ENCODE measurements around the gene PSME3IP1. TPM values are rescaled to one million over a fixed set of nuclear protein-coding genes. Genes with fewer than 3 reads are reported as not detected.

Gene PSME3IP1
- polyA plus RNA-seq, 1 of the 3 experiments (the other 2 are of a cell fraction): 80.9 TPM

DNA sequence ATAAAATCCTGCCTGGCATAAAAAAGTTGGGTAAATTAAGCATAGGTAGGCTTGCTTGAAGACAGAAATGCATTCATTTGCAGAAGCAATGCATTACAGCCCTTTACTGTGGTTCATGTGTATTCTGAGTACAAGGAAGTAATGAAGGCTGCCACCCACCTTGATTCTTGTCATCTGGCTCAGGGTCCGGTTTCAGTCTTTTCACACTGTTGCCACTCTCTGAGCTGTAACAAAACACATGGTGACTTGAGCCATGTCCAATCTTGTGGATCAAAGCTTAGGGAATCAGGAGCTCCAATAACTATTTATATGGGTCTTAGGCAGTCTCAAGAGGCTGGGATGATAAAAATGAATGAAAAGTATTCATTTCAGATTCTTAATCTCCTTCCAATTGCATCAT lies 22.0 kb downstream of the PSME3IP1 start:
- Histone ChIP-seq H3K9ac (no peak overlapping the region), H3K36me3 (replicated peaks in 1 of 2; ENCODE audit: control insufficient read depth in 1 of 2, insufficient read depth in 2 of 2, low read length in 1 of 2) (peaks cover 59% of the 10 kb centered on the region in 2 experiments), H3F3A (replicated peaks; ENCODE audit: insufficient read depth) (peaks cover 8% of the 10 kb centered on the region), H2AFZ (ENCODE audit: low read depth) (no peak overlapping the region), H3K79me2 (ENCODE audit: insufficient read depth) (0 out of 2 replicates have a peak, but pooled peaks cover 4% of the 10 kb centered on the region), H4K20me1 (ENCODE audit: insufficient read depth) (no peaks in the 10 kb centered on the region), H3K9me2 (no peaks in the 10 kb centered on the region), H3K4me3 (ENCODE audit: low read depth in 2 of 2, low read length in 1 of 2) (no peak overlapping the region), H3K27me3 (ENCODE audit: insufficient read depth) (no peaks in the 10 kb centered on the region), H3K4me2 (no peak overlapping the region), H3K4me1 (ENCODE audit: control insufficient read depth in 1 of 2, insufficient read depth in 2 of 2, low read depth in 1 of 2, low read length in 1 of 2) (peaks cover 0 to 3% of the 10 kb centered on the region in 2 experiments; a peak in 1 of 4 replicates), H3K27ac (ENCODE audit: low read depth in 2 of 2, low read length in 1 of 2) (no peak overlapping the region), H3K9me3 (no peaks in the 10 kb centered on the region)
- no peak for DNase-seq
- WGBS (ENCODE audit: low lambda C conversion rate): 100% methylated on average over 1 of the region's 1 CpG
- ChIA-PET POLR2A (no interaction called here), CTCF (interaction anchor here (0.9 kb wide), 1 partner anchor 71 kb away, joined by 3 read pairs; the partner anchor contains the start of gene CPNE2)
- TF ChIP-seq, protein P1, sequence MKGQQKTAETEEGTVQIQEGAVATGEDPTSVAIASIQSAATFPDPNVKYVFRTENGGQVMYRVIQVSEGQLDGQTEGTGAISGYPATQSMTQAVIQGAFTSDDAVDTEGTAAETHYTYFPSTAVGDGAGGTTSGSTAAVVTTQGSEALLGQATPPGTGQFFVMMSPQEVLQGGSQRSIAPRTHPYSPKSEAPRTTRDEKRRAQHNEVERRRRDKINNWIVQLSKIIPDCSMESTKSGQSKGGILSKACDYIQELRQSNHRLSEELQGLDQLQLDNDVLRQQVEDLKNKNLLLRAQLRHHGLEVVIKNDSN (IDR thresholded peaks at IDR 0.05; ENCODE audit: borderline replicate concordance, low read depth): no peak
- TF ChIP-seq FOXM1 (IDR thresholded peaks at IDR 0.05; ENCODE audit: low read depth) (no peak), TCF12 (IDR thresholded peaks at IDR 0.05) (no peak), EP300 (IDR thresholded peaks at IDR 0.05; ENCODE audit: borderline replicate concordance in 1 of 2, low read depth in 1 of 2, low read length in 1 of 2) (no peak), GABPA (IDR thresholded peaks at IDR 0.05; ENCODE audit: low read depth) (no peak), TAF1 (IDR thresholded peaks at IDR 0.05; ENCODE audit: borderline replicate concordance, low read depth, low read length) (no peak), POLR2AphosphoS5 (IDR thresholded peaks at IDR 0.05; ENCODE audit: low read depth, low read length) (no peak), RAD21 (IDR thresholded peaks at IDR 0.05; ENCODE audit: low read length) (no peak), SIN3A (IDR thresholded peaks at IDR 0.05; ENCODE audit: borderline replicate concordance, low read depth, low read length) (no peak), ELF1 (IDR thresholded peaks at IDR 0.05) (no peak), RFX5 (IDR thresholded peaks at IDR 0.05; ENCODE audit: low read length) (no peak), NFIC (IDR thresholded peaks at IDR 0.05; ENCODE audit: borderline replicate concordance) (no peak), MXI1 (IDR thresholded peaks at IDR 0.05; ENCODE audit: low read depth, low read length) (no peak), EZH2phosphoT487 (IDR thresholded peaks at IDR 0.05; ENCODE audit: borderline replicate concordance, low read depth) (no peak), RXRA (IDR thresholded peaks at IDR 0.05; ENCODE audit: borderline replicate concordance, low read depth) (no peak), SMC3 (IDR thresholded peaks at IDR 0.05; ENCODE audit: low read depth, low read length) (no peak), JUND (IDR thresholded peaks at IDR 0.05) (no peak)
- TF ChIP-seq, protein P2, sequence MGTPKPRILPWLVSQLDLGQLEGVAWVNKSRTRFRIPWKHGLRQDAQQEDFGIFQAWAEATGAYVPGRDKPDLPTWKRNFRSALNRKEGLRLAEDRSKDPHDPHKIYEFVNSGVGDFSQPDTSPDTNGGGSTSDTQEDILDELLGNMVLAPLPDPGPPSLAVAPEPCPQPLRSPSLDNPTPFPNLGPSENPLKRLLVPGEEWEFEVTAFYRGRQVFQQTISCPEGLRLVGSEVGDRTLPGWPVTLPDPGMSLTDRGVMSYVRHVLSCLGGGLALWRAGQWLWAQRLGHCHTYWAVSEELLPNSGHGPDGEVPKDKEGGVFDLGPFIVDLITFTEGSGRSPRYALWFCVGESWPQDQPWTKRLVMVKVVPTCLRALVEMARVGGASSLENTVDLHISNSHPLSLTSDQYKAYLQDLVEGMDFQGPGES (IDR thresholded peaks at IDR 0.05; ENCODE audit: low read depth, low read length): no peak
- TF ChIP-seq, protein P3, sequence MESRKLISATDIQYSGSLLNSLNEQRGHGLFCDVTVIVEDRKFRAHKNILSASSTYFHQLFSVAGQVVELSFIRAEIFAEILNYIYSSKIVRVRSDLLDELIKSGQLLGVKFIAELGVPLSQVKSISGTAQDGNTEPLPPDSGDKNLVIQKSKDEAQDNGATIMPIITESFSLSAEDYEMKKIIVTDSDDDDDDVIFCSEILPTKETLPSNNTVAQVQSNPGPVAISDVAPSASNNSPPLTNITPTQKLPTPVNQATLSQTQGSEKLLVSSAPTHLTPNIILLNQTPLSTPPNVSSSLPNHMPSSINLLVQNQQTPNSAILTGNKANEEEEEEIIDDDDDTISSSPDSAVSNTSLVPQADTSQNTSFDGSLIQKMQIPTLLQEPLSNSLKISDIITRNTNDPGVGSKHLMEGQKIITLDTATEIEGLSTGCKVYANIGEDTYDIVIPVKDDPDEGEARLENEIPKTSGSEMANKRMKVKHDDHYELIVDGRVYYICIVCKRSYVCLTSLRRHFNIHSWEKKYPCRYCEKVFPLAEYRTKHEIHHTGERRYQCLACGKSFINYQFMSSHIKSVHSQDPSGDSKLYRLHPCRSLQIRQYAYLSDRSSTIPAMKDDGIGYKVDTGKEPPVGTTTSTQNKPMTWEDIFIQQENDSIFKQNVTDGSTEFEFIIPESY (IDR thresholded peaks at IDR 0.05; ENCODE audit: borderline replicate concordance, low read depth): no peak
